SU-DHL-6 (cell line): ENCODE measurements around the gene CERS6.

ENCODE experiments used
- CTCF ChIP-seq: fragments of 200-600 bp; sonication (generic); IDR thresholded peaks from one replicate; pipeline ENCODE4 v1.5.1; 2017; ENCODE audit warnings: antibody characterized with exemption, mild to moderate bottlenecking, low read length, moderate library complexity; ENCODE audit not compliant: insufficient read depth, poor library complexity, severe bottlenecking
- EZH2phosphoT487 ChIP-seq: fragments of 200-600 bp; sonication (generic), shearing (Covaris generic); conservative IDR thresholded peaks from 2 replicates; pipeline ENCODE4 v1.6.1; 2018; ENCODE audit warnings: mild to moderate bottlenecking, antibody characterized with exemption, low read length, moderate library complexity, mixed read lengths

- TF ChIP-seq CTCF, result no peak
- TF ChIP-seq EZH2phosphoT487, result no peak
Observed at GRCh38 chr2:168703926-168704325, 247.9 kb downstream of the CERS6 start.
